Smooth muscle cell (in vitro differentiated cells): ENCODE measurements around the gene SLC38A4. TPM values are rescaled to one million over a fixed set of nuclear protein-coding genes. Genes with fewer than 3 reads are reported as not detected.

Source experiments
- DNase-seq: peaks from one replicate; lab custom pipeline; 2025; ENCODE audit not compliant: unreplicated experiment; lab: John Stamatoyannopoulos, UW
- H2AFZ ChIP-seq: fragments of 200-600 bp; sonication (generic); 2 replicates; pipeline ENCODE4 v1.6.0; 2016; ENCODE audit warnings: antibody characterized with exemption, low read depth, mild to moderate bottlenecking
- H3F3A ChIP-seq: fragments of 200-600 bp; sonication (generic); 2 replicates; pipeline ENCODE4 v1.6.0; 2017; ENCODE audit warnings: antibody characterized with exemption, low read depth
- H3K27ac ChIP-seq: fragments of 200-600 bp; sonication (generic); 2 replicates; pipeline ENCODE4 v1.5.1; 2016; ENCODE audit warnings: low read depth, mild to moderate bottlenecking
- H3K27me3 ChIP-seq: fragments of 200-600 bp; sonication (generic); 2 replicates; pipeline ENCODE4 v1.6.1; 2016; ENCODE audit warnings: low read depth, mild to moderate bottlenecking
- H3K36me3 ChIP-seq: fragments of 200-600 bp; sonication (generic); 2 replicates; pipeline ENCODE4 v1.5.1; 2016; ENCODE audit warnings: low read depth
- H3K4me1 ChIP-seq: fragments of 200-600 bp; sonication (generic); 2 replicates; pipeline ENCODE4 v1.5.1; 2016; ENCODE audit warnings: low read depth
- H3K4me2 ChIP-seq: fragments of 200-600 bp; sonication (generic); 2 replicates; pipeline ENCODE4 v1.6.0; 2016; ENCODE audit warnings: mild to moderate bottlenecking
- H3K4me3 ChIP-seq: fragments of 200-600 bp; sonication (generic); 2 replicates; pipeline ENCODE4 v1.5.1; 2016; ENCODE audit warnings: mild to moderate bottlenecking
- H3K79me2 ChIP-seq: fragments of 200-600 bp; sonication (generic); 2 replicates; pipeline ENCODE4 v1.6.0; 2016; ENCODE audit warnings: low read depth, mild to moderate bottlenecking
- H3K9ac ChIP-seq: fragments of 200-600 bp; sonication (generic); 2 replicates; pipeline ENCODE4 v1.6.0; 2016; ENCODE audit warnings: low read depth
- H3K9me3 ChIP-seq: fragments of 200-600 bp; sonication (generic); replicated peaks from 2 replicates; pipeline ENCODE4 v1.5.1; 2016; ENCODE audit warnings: low read depth
- H4K20me1 ChIP-seq: fragments of 200-600 bp; sonication (generic); 2 replicates; pipeline ENCODE4 v1.6.0; 2016; ENCODE audit warnings: low read depth
- CTCF ChIP-seq: fragments of 200-600 bp; sonication (generic); IDR thresholded peaks from 2 replicates; pipeline ENCODE4 v1.5.1; 2017; ENCODE audit warnings: borderline replicate concordance, mild to moderate bottlenecking, antibody characterized with exemption; ENCODE audit not compliant: insufficient read depth, poor library complexity, severe bottlenecking
- WGBS: methylation state at CpG from one replicate; pipeline ENCODE4 v1.1.7; 2016; ENCODE audit warnings: low lambda C conversion rate; 5-methylcytosine and 5-hydroxymethylcytosine counted together
- polyA plus RNA-seq: library from polyadenylated mRNA; unstranded; fragments of >200 nt; fragmentation: Nextera tagmentation; extraction: Ambion mirVana; gene quantifications from 2 replicates; pipeline ENCODE4 v1.2.1, GENCODE V29; 2016
- total RNA-seq: library from RNA; depleted of rRNA; stranded (reverse); fragments of >200 nt; gene quantifications from 2 replicates; pipeline ENCODE4 v1.2.3, GENCODE V29; 2014

Gene SLC38A4
- total and polyA plus RNA-seq, 2 experiments from 2014 or later = 0.77 to 2.7 TPM

- 90% methylated on average over 3 of the region's 3 CpGs for WGBS
- no peak for TF ChIP-seq CTCF
- no peak overlapping the region for H3K27ac ChIP-seq
- no peaks in the 10 kb centered on the region for H3K79me2 ChIP-seq
- no peak overlapping the region for H3K4me2 ChIP-seq
- no peak for DNase-seq
- H3K9me3 ChIP-seq = no peaks in the 10 kb centered on the region
- H2AFZ ChIP-seq = no peak overlapping the region
- H3K4me1 ChIP-seq = no peaks in the 10 kb centered on the region
- H3K27me3 ChIP-seq = no peaks in the 10 kb centered on the region
- H3F3A ChIP-seq = no peaks in the 10 kb centered on the region
- H4K20me1 ChIP-seq = no peaks in the 10 kb centered on the region
- no peak overlapping the region for H3K4me3 ChIP-seq
- H3K9ac ChIP-seq = no peak overlapping the region
- no peaks in the 10 kb centered on the region for H3K36me3 ChIP-seq
Measured at GRCh38 chr12:46804054-46804453, 21.7 kb downstream of the SLC38A4 start.

- Histone ChIP-seq H3K27ac (no peak overlapping the region), H3K4me1 (no peaks in the 10 kb centered on the region), H3K36me3 (no peaks in the 10 kb centered on the region), H3K79me2 (no peaks in the 10 kb centered on the region), H4K20me1 (no peaks in the 10 kb centered on the region), H3K27me3 (no peaks in the 10 kb centered on the region), H3K9me3 (no peaks in the 10 kb centered on the region), H3K4me3 (no peak overlapping the region), H3K4me2 (no peak overlapping the region), H2AFZ (no peak overlapping the region), H3K9ac (no peak overlapping the region), H3F3A (no peaks in the 10 kb centered on the region)
- WGBS = 88% methylated on average over 3 of the region's 3 CpGs
- TF ChIP-seq CTCF = no peak
- no peak for DNase-seq
Measured at GRCh38 chr12:46803517-46803916, 22.3 kb downstream of the SLC38A4 start.

GRCh38 chr12:46801293-46801692, 24.5 kb downstream of the SLC38A4 start:
- Histone ChIP-seq H4K20me1 (no peaks in the 10 kb centered on the region), H3K4me2 (no peak overlapping the region), H3K27ac (no peak overlapping the region), H3K27me3 (no peaks in the 10 kb centered on the region), H3K36me3 (no peaks in the 10 kb centered on the region), H3K9me3 (no peaks in the 10 kb centered on the region), H3K4me1 (no peaks in the 10 kb centered on the region), H3F3A (no peaks in the 10 kb centered on the region), H3K79me2 (no peaks in the 10 kb centered on the region), H3K4me3 (no peak overlapping the region), H2AFZ (no peak overlapping the region), H3K9ac (no peak overlapping the region)
- TF ChIP-seq CTCF = no peak
- 39% methylated on average over 1 of the region's 1 CpG for whole genome bisulfite sequencing
- no peak for DNase-seq

DNA sequence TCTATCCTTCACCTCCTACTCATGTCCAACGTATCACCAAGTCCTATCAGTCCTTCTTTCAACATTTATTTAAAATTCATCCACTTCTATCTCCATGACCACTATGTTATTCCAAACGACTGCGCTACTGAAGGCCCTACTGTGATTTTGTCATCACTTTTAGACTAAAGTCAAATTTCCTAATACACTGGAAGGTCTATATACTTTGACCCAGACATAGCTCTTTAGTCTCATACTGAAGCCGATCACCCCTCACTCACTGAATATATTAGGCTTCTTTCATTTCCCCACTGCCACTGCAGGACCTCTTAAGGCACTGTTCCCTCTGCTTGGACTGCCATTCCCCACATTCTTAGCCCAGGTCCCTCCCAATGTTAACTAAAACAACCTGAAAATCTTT, 25.6 kb downstream of the SLC38A4 start:
- no peak for TF ChIP-seq CTCF
- no peak overlapping the region for H3K4me2 ChIP-seq
- no peaks in the 10 kb centered on the region for H3K9me3 ChIP-seq
- H4K20me1 ChIP-seq = no peaks in the 10 kb centered on the region
- H3K4me3 ChIP-seq = no peak overlapping the region
- H2AFZ ChIP-seq = no peak overlapping the region
- H3K27me3 ChIP-seq = no peaks in the 10 kb centered on the region
- H3K79me2 ChIP-seq = no peaks in the 10 kb centered on the region
- DNase-seq = no peak
- H3K9ac ChIP-seq = no peak overlapping the region
- WGBS = 87% methylated on average over 4 of the region's 4 CpGs
- no peaks in the 10 kb centered on the region for H3F3A ChIP-seq
- no peak overlapping the region for H3K27ac ChIP-seq
- H3K36me3 ChIP-seq = no peaks in the 10 kb centered on the region
- H3K4me1 ChIP-seq = no peaks in the 10 kb centered on the region
